Right hindlimb (tissue), 1 donor: ENCODE results near the gene AGAP1.

ENCODE experiments used
- DNase-seq: peaks from one replicate; pipeline ENCODE4 v3.0.0-alpha.2; 2018

AGAP1 gene

DNA sequence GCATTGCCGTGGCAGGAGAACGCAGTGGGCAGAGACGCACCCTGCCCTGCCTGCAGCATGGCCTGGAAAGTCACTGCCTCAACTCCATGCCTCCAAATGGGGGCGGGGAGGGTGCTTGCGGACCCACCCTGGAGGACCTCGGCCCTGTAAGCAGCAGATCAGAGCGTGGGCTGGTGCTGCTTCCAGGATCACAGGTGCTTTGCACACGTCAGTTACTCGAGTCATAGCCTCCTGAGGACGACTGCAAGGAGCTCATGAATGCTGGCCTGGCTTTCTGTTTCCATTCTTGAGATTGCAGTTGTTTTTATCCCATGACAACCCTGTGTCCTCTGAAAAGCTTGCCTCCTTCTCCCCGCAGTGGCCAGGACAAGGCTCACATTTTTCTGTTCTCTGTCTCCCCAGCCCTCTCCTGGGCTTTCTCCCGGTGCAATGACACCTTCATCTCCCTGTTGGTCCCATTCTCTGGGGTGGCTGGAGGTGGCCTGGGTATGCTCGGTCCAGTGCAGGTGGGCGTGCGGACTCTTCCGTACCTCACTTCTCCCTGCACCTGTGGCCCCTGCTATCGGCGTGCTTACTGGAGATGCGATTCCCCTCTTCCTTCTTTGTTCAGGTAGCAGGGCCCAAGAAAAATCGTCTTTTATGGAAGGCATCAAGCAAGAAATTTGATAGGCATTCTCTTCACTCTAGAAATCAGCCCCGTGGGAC lies 466.3 kb downstream of the AGAP1 start:
- DNase-seq = no peak

DNA sequence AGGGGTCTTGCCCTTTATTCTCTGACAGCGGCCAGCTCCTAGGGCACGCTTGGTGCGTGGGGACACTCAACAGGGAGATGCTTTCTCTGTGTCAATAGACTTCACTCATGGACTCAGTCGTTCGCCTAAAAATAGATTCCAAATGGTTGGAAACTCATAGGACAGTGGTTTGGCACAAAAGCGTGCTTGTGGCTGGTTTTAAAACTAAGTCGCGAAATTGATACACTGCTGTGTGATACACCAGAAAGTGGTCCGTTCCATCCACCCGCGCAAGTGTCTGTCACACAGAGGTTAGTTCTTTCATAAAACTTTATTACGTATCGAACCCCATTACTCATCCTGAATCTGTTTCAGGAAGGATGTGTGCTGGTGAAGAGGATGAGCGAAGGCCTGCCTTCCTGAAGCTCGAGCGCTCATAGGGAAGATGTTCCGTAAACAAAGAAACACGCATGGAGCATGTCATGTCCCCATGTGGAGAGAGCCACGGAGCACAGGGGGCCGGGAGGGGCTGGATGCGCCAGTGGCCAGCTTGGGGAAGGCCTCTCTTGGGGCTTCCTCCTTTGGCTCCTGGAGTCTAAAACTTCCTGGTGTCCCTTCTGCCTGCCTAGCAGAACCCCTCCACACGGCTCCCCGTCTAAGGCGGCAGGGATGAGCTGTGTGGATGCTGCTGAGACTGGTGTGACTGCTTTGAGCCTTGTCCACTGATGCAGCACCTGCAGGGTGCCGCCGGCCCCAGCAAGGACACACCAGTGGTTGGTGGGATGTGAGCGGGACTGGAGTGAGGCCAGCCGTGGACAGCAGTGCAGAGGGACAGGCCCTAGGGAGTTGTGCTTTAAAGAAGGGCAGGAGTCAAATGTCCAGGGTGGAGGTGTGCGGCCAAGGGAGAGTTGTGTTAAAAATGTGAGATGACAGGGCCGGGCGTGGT lies 467.1 kb downstream of the AGAP1 start:
- DNase-seq = no peak

DNA sequence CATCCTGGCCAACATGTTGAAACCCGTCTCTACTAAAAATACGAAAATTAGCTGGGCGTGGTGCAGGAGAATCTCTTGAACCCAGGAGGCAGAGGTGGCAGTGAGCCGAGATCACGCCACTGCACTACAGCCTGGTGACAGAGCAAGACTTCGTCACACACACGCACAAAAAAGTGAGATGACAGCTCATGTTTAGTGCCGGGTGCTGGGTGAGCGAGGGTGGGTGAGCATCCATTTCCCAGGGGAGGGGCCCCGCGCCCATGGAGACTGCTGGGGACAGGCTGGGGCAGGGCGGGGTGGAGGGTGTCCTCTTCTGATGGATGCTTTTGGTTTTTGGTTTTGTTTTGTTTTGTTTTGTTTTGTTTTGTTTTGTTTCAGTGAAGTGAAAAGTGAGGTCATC lies 467.9 kb downstream of the AGAP1 start:
- no peak for DNase-seq

DNA sequence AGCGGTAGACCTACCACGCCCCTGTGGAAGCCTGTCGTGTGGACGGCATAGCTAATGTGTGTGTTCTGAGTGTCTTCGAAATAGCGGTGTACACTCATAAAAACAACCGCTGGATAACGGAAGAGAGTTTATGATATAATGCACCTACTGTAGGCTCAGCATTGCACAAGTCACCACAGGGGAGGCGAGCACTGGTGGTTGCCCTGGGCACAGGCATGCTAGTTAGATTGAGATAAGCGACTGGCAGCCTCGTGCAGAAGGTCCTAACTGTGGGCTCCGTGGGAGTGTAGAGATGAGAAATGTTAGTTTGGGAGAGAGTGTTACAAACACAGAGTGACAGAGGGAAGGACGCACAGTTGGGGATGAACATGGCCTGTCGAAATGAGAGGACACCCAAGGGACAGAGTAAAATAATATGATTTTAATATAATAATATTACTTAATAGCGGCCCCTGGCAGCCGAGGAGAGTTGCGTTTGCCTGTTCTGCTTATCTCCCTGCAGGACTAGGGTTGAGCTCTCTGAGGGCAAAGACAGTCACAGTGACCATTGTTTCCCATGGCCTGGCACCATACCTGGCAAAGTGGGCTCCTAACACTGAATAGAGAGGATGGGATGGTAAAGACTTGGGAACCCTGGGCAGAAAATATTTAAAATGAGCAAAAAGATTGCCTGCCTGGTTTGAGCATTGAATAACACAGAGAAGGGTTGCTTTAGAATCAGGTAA lies 470.2 kb downstream of the AGAP1 start:
- DNase-seq = no peak

DNA sequence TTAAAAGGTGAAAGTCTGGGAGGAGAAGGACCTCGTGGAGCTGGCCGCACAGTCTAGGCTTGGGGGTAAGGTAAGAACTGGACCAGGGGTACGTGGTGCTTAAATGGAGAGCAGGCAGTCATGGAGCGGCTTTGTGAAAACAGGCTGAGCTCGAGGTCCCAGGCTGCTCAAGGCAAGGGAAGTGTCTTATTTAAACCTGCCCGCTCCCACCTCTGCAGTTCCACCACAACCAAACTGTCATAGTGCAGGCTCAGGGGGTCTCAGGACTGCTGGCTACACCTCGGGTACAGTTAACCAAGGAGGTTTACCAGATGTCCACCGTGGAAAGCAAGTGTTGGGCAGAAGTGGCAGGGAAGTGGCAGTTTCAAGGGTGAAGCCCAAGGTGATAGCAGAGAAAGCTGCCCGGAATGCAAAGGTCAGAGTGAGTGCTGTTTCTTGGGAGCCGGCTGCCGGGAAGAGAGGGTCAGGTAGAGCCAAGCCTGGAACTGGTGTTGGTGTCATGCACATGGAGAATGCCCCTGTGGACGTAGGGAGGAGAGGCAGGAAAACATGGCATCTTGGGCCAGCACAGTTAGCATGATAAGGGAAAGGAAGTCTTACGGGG lies 471.0 kb downstream of the AGAP1 start:
- DNase-seq = no peak

DNA sequence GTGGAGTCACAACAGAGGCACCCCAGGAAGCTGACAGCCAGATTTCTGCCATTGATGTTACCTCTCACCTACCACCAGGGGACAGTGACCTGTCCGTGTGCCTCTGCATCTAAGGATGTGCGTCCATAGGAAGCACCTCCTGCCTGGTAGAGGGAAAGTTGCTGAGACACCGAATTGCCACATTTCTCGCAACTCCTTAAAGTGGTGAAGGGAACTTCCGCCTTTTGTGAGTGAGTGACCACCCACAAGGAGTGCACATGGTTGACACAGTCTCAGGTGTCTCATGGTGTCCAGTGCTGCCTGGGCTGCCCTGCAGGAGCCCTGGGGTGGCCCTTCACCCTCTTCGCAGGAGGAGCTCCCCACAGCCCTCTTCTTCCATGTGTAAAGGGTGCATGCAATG lies 472.6 kb downstream of the AGAP1 start:
- DNase-seq = no peak

DNA sequence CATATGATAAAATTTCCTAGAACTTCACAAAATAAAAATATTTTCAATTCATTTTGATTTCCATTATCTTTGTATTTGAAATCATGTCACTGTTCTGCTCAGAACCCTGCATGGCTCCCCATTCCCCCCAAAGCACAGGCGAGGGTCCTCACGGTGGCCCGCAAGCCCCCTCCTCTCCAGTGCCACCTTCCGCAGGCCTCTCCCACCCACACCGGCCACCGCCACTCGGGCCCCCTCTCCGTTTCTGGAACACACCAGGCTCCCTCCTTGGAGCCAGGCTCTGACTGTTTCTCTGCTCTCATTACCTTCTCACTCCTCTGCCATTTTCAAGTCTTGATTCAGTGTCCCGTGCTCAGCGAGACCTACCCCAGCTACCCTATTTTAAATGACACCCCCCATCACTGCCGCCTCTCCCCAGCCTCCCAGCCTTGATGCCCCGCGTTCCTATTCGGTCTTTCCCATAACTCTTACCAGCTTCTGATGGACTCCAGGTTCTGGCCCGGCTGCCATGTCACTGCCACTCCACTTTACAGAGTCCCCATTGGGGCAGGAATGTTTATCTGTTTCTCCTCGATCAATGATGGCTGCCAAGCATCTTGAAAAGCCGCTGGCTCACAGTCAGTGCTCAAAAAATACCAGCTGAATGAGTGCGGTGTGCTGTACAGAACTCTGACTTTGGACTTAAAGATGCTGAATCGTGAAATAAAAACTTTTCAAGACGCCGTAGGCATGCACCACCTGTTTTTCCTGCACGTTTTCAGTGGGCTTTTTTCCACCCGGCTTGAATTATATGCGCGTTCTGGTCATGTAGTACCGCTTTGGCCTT lies 473.3 kb downstream of the AGAP1 start:
- no peak for DNase-seq

DNA sequence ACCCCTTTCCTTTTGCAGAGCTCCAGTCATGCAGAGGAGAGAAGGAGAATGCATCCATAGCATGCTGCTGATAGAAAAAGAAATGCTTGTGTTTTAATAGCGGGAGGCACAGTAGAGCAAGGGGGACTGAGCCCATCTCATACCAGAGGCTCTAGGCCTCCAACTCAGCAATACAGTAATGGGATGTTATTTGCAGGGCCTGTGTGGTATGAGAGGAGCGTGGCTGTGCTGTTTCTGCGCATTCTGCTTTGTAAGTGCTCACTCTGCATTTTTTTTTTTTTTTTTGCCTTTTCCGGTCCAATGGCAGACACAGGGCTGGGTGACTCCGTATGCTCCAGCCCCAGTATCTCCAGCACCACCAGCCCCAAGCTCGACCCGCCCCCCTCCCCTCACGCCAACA lies 474.3 kb downstream of the AGAP1 start:
- no peak for DNase-seq

GRCh38 chr2:235968616-235969324 lies 474.9 kb downstream of the AGAP1 start:
- no peak for DNase-seq

DNA sequence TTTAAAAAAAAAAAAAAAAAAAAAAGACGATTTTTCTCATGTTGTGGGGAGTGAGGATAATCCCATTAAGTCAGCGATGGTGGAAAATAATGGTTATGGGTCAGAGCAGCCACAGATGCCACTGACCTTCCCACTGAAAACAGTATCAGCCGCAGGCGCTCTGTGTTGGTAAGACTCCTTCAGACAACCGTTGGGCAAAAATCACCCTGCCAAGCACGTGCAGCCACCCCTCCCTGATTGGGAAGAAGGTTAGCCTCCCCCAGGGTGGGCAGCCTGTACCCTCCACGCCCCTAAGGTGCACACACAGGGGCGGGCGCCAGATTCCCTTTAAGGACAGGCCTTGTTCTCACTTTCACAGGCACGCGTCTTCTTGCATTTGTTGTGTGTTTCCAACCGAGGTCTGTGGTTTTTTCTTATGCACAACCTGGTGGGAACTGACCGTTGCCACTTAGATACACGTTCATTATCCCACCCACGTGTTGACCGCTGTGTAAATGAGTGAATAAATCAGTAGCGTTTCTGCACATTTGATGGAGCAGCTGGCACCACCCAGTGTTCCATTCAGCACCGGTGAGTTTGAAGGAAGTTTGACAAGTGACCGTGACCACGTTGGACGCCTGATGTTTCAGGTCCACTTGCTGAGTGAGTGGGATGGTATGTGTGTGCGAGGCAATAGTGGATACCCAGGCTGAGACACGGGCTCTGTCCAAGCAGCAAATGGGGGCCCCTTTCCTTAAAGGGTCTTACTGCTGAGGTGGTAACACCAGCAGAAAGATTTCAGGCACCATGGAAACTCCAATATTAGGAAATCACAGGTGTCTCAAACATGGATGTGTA lies 476.6 kb downstream of the AGAP1 start:
- DNase-seq = no peak

DNA sequence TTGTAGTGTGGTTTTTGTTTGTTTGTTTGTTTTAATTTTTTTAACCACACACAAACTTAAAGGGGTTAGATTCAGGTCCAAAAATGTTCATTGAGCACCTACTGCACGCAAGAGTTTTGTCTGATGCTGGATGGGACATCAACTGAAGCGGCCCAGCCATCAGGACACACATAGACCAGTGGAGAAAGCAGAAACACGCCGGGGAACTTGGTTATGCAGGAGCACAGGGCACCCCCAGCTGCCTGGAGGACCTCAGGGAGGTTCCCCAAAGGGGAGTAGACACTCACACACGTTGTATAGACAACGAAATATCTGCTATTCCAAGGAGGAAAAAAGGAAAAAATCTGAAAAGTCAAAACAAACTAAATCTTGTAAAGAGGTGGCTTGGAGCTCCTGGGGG lies 482.7 kb downstream of the AGAP1 start:
- no peak for DNase-seq

DNA sequence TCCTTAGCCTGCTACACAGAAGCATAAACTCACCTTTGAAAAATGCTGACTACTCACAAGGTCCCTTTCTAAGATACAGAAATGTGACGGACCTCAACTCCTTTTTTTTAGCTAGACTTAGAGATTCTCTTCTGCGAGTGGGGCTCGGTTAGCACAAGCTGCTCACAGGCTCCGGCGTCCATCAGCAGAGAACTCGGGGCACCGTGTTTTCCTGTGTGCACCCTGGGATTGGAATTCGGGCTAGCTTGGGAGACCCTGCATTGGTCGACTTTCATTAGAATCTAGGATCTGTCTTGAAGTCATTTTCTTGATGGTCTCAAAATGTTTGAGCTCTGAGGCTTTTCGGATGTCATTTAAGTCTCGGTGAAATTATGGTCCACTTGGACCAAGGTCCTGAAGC lies 483.1 kb downstream of the AGAP1 start:
- DNase-seq = no peak

DNA sequence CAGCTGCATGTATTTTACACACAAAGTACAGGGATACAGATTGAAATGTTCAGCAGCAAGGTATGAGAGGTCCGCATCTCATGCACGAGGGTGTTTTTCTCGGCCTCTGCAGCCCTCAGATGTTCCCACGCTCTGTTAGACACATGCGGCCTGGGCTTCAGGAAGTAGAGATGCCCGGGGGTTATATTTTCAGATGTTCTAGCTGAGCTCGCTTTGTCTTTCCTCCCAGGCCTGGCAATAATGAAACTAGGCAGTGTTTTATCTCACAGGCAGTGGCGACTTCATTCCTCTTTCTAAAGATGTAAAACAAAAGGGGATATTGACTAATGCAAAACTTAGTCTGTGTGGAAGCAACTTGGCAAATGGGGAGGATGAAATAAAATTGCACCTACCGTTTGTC lies 483.6 kb downstream of the AGAP1 start:
- DNase-seq = no peak

- DNase-seq = no peak
Measured at GRCh38 chr2:235978022-235978421, 484.2 kb downstream of the AGAP1 start.

DNA sequence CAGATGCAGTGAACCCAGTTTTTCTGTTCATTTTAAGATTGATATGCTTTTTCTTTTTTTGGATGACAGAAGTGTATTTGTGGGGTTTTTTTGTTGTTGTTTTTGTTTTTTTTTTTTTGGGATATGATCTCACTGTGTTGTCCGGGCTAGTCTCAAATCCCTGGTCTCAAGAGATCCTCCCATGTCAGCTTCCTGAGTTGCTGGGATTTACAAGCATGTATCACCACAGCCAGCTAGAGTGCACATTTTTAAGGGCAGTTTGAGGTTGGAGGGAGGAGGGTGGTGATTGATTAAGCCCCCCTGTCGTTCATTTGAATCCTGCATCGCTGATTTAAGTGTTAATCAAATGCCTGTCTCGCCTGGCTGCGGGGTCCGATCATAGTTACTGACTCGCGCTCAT lies 485.2 kb downstream of the AGAP1 start:
- no peak for DNase-seq

DNA sequence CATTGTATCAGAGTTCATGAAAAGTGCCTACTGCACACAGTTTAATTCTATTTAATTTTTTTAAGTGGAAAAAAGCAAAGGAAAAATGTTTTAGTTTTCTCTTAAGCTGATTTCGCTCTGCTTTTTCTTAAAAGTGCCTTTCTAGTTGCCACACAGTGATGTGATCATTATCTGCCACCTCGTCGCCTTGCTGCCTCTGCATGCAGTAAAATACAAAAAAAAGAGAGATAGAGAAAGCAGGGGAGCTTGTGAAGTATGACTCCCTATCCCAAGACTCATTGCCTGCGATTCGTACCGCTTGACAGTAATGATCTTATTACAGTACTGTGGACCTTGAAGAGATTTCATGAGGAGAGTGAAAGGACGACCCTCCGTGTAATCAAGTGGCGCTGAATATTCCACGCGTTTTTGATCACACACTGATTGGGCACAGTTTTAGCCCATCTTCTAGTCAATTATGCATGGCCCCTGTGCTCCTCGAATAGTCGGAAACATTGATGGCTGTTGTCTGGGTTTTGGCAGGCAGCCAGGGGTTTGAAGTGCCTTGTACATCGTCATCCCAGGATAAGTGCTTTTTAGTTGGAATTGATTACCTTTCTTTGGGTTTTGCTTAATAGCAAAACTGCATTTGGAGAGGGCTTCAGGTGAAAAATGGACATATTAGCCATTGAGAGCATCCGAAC lies 486.1 kb downstream of the AGAP1 start:
- no peak for DNase-seq

DNA sequence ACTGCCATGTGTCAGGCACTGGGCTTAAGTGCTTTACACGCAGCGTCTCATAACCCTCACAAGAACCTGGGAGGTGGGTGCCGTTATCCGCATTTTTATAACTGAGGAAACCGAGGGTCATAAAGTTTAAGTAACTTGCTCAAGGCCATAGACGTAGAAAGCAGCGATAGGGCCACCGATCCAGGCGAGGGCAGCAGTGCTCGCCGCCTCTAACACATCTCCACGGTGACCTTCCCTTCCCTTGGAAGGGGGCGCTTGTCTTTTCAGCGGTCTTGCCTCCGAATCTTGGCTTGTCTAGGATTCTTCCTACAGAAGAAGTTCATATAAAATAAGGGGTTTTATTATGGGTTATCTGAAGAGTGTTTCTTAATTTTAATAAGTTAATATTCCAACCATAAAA lies 487.8 kb downstream of the AGAP1 start:
- no peak for DNase-seq

DNA sequence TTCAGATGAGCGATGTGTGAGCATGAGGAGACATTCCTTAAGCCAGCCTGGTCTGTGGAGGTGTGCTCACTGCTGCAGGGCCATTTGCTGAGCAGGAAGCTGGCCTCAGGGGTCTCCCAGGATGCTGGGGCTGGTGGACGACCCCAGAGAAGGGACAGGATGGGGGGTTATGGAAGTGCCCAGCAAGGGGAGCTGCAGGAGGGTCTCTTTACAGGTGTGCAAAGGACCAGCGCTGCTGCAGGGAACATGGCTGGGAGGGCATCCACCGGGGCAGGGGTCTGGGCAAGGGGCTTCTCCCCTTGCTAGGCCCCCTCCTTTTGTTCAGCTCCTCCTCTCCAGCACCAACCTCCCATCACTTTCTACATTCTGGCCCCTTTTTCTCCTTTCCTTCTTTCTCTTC lies 489.2 kb downstream of the AGAP1 start:
- DNase-seq = no peak

- DNase-seq = no peak
Measured at GRCh38 chr2:235984552-235984951, 490.7 kb downstream of the AGAP1 start.

GRCh38 chr2:235986361-235986760 lies 492.5 kb downstream of the AGAP1 start:
- DNase-seq = no peak
